GM12874 (cell line): Measurements from ENCODE around the gene METTL5.

Experiments
- CTCF ChIP-seq: IDR thresholded peaks from 2 replicates; pipeline ENCODE4 v1.5.1; 2011; ENCODE audit warnings: low read depth, mild to moderate bottlenecking, control low read depth, low read length, moderate library complexity; ENCODE audit not compliant: insufficient read depth

The METTL5 gene

GRCh38 chr2:169859423-169859822, 34.7 kb upstream of the METTL5 start:
- no peak for TF ChIP-seq CTCF

- no peak for TF ChIP-seq CTCF
Measured at GRCh38 chr2:169853041-169853668, 28.4 kb upstream of the METTL5 start.

GRCh38 chr2:169849710-169850109, 25.0 kb upstream of the METTL5 start:
- TF ChIP-seq CTCF, result no peak

- TF ChIP-seq CTCF, result no peak
Measured at GRCh38 chr2:169845016-169845415, 20.3 kb upstream of the METTL5 start.

- no peak for TF ChIP-seq CTCF
Measured at GRCh38 chr2:169840747-169841142, 16.0 kb upstream of the METTL5 start.

GRCh38 chr2:169839954-169840746, 15.4 kb upstream of the METTL5 start:
- no peak for TF ChIP-seq CTCF

GRCh38 chr2:169838743-169839489, 14.2 kb upstream of the METTL5 start:
- no peak for TF ChIP-seq CTCF
